Panc1 (cell line): Measurements from ENCODE around the gene FKBP14. TPM values are rescaled to one million over a fixed set of nuclear protein-coding genes. Genes with fewer than 3 reads are reported as not detected.

Experiments used
- ATAC-seq: fragments of 200-7000 bp; cut with Tn5 transposase; 2 replicates; pipeline ENCODE4 v1.9.1; 2020; ENCODE audit warnings: mild to moderate bottlenecking, moderate library complexity
- BruUV-seq: library from RNA; stranded (reverse); fragments of 400-500 nt; replicated peaks from 2 replicates; lab custom pipeline; 2021; lab: Mats Ljungman, UMichigan
- CTCF ChIA-PET: fragments of 300-600 bp; sonication (Branson Sonifier 250); formaldehyde crosslinking; loops from one replicate; lab custom pipeline; 2022; ENCODE audit warnings: antibody characterized with exemption; lab: Charles Lee
- POLR2A ChIA-PET: fragments of 300-600 bp; sonication (Branson Sonifier 250); formaldehyde crosslinking; loops from one replicate; lab custom pipeline; 2022; ENCODE audit warnings: antibody characterized with exemption; lab: Charles Lee
- DNase-seq: peaks from one replicate; pipeline ENCODE4 v3.0.0-alpha.2; 2010; ENCODE audit warnings: low read depth, low spot score
- H3K27ac ChIP-seq: 2 replicates; pipeline ENCODE4 v1.5.1; 2011; ENCODE audit warnings: mild to moderate bottlenecking, low read length, inconsistent platforms
- H3K27me3 ChIP-seq: fragments of 200-500 bp; sonication (Bioruptor generic); 2 replicates; pipeline ENCODE4 v1.6.0; 2014; ENCODE audit warnings: low read length, inconsistent platforms; ENCODE audit not compliant: control insufficient read depth, insufficient read depth
- H3K36me3 ChIP-seq: fragments of 200-500 bp; sonication (Bioruptor generic); 2 replicates; pipeline ENCODE4 v1.5.1; 2014; ENCODE audit warnings: inconsistent platforms, mild to moderate bottlenecking, low read length, moderate library complexity; ENCODE audit not compliant: control insufficient read depth, insufficient read depth
- H3K4me1 ChIP-seq: 2 replicates; pipeline ENCODE4 v1.5.1; 2011; ENCODE audit warnings: inconsistent platforms, mild to moderate bottlenecking, low read length, moderate library complexity; ENCODE audit not compliant: control insufficient read depth, insufficient read depth
- H3K4me3 ChIP-seq, 2 experiments: 2 replicates each; pipeline ENCODE4 v1.5.1; 2011 to 2012; ENCODE audit warnings: low read depth in 2 of 2, low read length in 2 of 2, mild to moderate bottlenecking in 2 of 2, inconsistent platforms in 1 of 2, moderate library complexity in 1 of 2
- H3K9me3 ChIP-seq: fragments of 200-500 bp; sonication (Bioruptor generic); 2 replicates; pipeline ENCODE4 v1.5.1; 2014; ENCODE audit warnings: low read depth, mild to moderate bottlenecking, inconsistent platforms, low read length, moderate library complexity; ENCODE audit not compliant: control insufficient read depth, insufficient read depth
- CTCF ChIP-seq: fragments of 450-650 bp; IDR thresholded peaks from 2 replicates; pipeline ENCODE4 v1.5.1; 2017; ENCODE audit warnings: mild to moderate bottlenecking
- POLR2AphosphoS5 ChIP-seq: IDR thresholded peaks from 2 replicates; pipeline ENCODE4 v1.6.1; 2012; ENCODE audit warnings: mild to moderate bottlenecking, low read depth, low read length, moderate library complexity
- REST ChIP-seq, 2 experiments: IDR thresholded peaks; 2 replicates each; pipeline ENCODE4 v1.6.1; 2011 to 2012; ENCODE audit warnings: low read depth in 2 of 2, control low read depth in 1 of 2, low read length in 1 of 2, mild to moderate bottlenecking in 1 of 2, moderate library complexity in 1 of 2; ENCODE audit not compliant: insufficient read depth in 1 of 2
- SIN3A ChIP-seq: IDR thresholded peaks from 2 replicates; pipeline ENCODE4 v1.6.1; 2012; ENCODE audit warnings: low read depth, mild to moderate bottlenecking, low read length, moderate library complexity, borderline replicate concordance; ENCODE audit not compliant: insufficient read depth
- TCF7L2 ChIP-seq: IDR thresholded peaks from 2 replicates; pipeline ENCODE4 v1.6.1; 2011; ENCODE audit warnings: mild to moderate bottlenecking, low read depth, low read length, inconsistent platforms
- in situ Hi-C: cut with HindIII; loops from 2 replicates; pipeline ENCODE4 v1.10.0; 2016; ENCODE audit warnings: low sequenced_read_pairs, low pct_unique_long_range_greater_than_20kb
- intact Hi-C: fragments of 100-400 bp; cut with micrococcal nuclease; formaldehyde crosslinking; loops from one replicate; pipeline ENCODE4 v1.10.0; 2022; ENCODE audit not compliant: unreplicated experiment
- total RNA-seq: library from RNA; stranded (reverse); gene quantifications from one replicate; pipeline ENCODE4 v1.2.1, GENCODE V29; 2021; ENCODE audit not compliant: unreplicated experiment

Gene FKBP14
- total RNA-seq, 1 experiment from 2014 or later, result 36.0 TPM

DNA sequence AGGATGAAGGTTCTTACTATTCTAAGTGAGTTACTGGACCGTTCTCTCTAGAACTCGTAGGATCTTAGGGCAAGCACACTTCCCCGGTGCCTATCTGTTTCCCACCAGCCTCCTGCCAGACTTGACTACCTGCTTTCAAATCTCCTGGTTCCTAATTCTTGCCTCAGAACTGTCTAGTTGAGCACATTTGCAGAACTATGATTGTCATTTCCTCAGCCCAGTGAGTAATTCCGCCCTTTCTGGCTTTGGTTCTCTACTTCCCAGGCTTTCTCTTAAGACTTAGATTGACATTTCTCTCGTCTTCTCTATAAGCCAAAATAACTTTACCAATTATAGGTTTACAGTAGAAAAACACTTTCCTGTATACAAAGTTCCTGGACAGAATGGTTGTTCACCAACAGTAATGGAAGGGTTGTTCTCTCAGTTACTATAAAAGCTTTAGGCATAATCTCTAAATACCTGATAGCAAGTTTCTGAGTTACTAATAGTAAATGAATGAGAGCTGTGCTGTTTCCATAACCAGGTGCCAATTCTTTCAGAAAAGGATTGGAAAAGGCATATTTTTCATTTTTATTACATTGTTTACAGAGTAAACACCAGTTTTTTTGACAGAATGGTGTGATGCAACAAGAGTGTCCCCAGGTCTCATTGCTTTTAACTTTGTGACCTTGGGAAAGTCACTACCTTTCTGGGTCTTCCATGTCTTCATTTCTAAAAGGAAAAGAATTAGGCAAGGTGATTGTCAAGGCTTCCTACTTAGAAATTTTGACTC is 42.8 kb upstream of the FKBP14 start:
- Histone ChIP-seq H3K4me3 (no peak overlapping the region), H3K27ac (no peak overlapping the region), H3K9me3 (no peaks in the 10 kb centered on the region), H3K4me1 (no peaks in the 10 kb centered on the region), H3K36me3 (no peaks in the 10 kb centered on the region), H3K27me3 (no peaks in the 10 kb centered on the region)
- POLR2A ChIA-PET, result no interaction called here
- DNase-seq (no peak), ATAC-seq (no peak)
- in situ Hi-C loops, result no loop called here
- TF ChIP-seq SIN3A (no peak), POLR2AphosphoS5 (no peak), REST (IDR thresholded peaks at IDR 0.05; ENCODE audit: insufficient read depth in 1 of 2, low read depth in 2 of 2, low read length in 1 of 2) (no peak), CTCF (no peak), TCF7L2 (no peak)
- no TSS peak for BruUV-seq
- intact Hi-C loops, result no loop called here
- CTCF ChIA-PET, result no interaction called here

- no TSS peak for BruUV-seq
- H3K4me3 ChIP-seq, result no peak overlapping the region
- ChIA-PET POLR2A (no interaction called here), CTCF (no interaction called here)
- in situ Hi-C loops (no loop called here), intact Hi-C loops (no loop called here)
- no peaks in the 10 kb centered on the region for H3K9me3 ChIP-seq
- H3K4me1 ChIP-seq, result no peaks in the 10 kb centered on the region
- peaks cover under 1% of the 10 kb centered on the region for H3K36me3 ChIP-seq
- ATAC-seq (no peak), DNase-seq (no peak)
- TF ChIP-seq CTCF, result no peak
- no peak for TF ChIP-seq SIN3A
- no peak for TF ChIP-seq REST (IDR thresholded peaks at IDR 0.05; ENCODE audit: insufficient read depth in 1 of 2, low read depth in 2 of 2, low read length in 1 of 2)
- no peak for TF ChIP-seq POLR2AphosphoS5
- no peak for TF ChIP-seq TCF7L2
- H3K27ac ChIP-seq, result no peak overlapping the region
- no peaks in the 10 kb centered on the region for H3K27me3 ChIP-seq
Observed at GRCh38 chr7:30068117-30068516, 41.6 kb upstream of the FKBP14 start.
